GM10248 (cell line): Measurements from ENCODE around the gene CYB5B.

Experiments used
- CTCF ChIA-PET: fragments of 300-600 bp; sonication (Branson Sonifier 250); formaldehyde crosslinking; extraction: SDS; loops from one replicate; lab custom pipeline; 2021; ENCODE audit warnings: antibody characterized with exemption; lab: Yijun Ruan, JAX
- POLR2A ChIA-PET: fragments of 350-650 bp; sonication (Branson Sonifier 250); formaldehyde crosslinking; extraction: SDS; loops from one replicate; lab custom pipeline; 2020; ENCODE audit warnings: antibody characterized with exemption; lab: Yijun Ruan, JAX
- DNase-seq: peaks from one replicate; pipeline ENCODE4 v3.0.0; 2012; ENCODE audit errors: extremely low spot score
- TF ChIP-seq, protein P1 (sequence below): IDR thresholded peaks from 2 replicates; pipeline ENCODE4 v1.5.1; 2012; ENCODE audit warnings: mild to moderate bottlenecking, low read depth; ENCODE audit errors: extremely low read depth, missing control alignments, control extremely low read depth

Gene CYB5B

DNA sequence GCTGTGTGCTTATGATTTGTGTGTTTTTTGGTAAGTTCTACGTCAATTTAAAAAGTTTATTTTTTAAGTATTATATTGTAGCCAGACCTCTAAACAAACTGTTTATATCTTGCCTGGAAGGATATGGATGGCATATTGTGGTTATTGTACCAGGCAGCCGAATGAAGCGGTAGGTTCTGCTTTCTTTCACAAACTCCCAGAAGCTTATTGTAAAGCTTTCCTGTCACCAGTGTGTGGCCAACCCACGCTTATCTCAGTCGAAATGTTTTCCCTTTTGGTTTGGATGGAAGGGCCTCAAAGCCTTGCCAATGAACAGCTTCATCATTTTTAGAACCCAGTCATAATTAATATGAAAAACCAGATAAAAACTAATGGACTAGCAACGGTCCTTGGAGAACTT lies 53.1 kb downstream of the CYB5B start:
- ChIA-PET POLR2A (no interaction called here), CTCF (interaction anchor here (1.0 to 1.9 kb wide), 7 partner anchors 9 to 60 kb away, joined by 3 to 5 read pairs (median 3); no protein-coding TSS in a partner anchor)
- TF ChIP-seq, protein P1, sequence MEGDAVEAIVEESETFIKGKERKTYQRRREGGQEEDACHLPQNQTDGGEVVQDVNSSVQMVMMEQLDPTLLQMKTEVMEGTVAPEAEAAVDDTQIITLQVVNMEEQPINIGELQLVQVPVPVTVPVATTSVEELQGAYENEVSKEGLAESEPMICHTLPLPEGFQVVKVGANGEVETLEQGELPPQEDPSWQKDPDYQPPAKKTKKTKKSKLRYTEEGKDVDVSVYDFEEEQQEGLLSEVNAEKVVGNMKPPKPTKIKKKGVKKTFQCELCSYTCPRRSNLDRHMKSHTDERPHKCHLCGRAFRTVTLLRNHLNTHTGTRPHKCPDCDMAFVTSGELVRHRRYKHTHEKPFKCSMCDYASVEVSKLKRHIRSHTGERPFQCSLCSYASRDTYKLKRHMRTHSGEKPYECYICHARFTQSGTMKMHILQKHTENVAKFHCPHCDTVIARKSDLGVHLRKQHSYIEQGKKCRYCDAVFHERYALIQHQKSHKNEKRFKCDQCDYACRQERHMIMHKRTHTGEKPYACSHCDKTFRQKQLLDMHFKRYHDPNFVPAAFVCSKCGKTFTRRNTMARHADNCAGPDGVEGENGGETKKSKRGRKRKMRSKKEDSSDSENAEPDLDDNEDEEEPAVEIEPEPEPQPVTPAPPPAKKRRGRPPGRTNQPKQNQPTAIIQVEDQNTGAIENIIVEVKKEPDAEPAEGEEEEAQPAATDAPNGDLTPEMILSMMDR = no peak
- no peak for DNase-seq

DNA sequence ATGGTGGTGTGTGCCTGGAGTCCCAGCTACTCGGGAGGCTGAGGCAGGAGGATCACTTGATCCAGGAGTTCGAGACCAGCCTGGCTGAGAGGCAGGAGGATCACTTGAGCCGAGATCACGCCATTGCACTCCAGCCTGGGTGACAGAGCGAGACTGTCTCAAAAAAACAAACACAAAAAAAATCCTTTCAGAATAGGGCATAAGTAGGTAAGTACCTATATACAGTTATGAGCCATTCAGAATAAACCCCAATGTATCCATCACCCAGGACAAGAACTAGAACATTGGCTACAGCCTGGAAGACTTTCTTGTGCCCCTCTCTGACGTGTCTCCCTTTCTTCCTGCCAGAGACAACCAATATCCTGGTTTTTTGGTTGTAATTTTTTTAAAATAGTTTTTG lies 54.3 kb downstream of the CYB5B start:
- ChIA-PET CTCF (interaction anchor here (1.0 to 1.3 kb wide), 2 partner anchors 34 to 62 kb away, joined by 3 read pairs; no protein-coding TSS in a partner anchor), POLR2A (no interaction called here)
- no peak for DNase-seq
- TF ChIP-seq, protein P1 = no peak

DNA sequence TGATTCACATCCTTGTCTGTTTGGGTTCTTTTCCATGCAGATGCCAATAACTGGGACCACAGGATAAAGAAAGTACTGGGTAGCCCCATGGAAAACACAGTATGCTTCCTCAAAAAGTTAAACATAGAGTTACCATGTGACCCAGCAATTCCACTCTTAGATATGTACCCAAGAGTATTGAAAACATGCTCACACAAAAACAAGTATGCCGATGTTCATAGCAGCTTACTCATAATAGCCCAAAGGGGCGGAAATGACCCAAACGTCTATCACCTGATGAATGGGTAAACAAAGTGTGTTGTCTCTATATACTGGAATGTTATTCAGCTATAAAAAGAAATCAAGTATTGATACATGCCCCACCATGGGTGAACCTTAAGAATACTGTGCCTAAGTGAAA lies 55.4 kb downstream of the CYB5B start:
- ChIA-PET POLR2A (no interaction called here), CTCF (interaction anchor here (1.1 kb wide), 1 partner anchor 15 kb away, joined by 3 read pairs; no protein-coding TSS in a partner anchor)
- TF ChIP-seq, protein P1 = no peak

DNA sequence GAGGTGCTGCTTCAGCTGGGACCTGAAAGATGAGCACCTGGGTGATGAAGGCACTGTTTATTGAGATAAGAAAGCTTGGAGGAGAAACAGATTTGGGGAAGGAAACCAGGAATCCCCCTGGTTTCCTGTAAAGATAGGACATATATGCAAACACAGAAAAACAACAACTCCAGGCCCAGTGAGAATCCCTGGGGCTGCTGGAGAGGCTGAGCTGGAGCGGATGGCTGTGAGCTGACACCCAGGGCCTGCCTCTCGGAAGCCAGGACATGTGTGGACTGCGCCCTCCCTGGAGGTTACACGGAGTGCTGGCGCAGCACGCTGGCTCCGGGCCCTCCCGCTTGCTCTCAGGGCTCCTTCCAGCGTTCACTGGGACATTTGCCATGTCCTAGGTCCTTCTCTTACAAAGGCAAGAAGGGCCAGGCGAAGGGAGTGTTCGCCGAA lies 57.5 kb downstream of the CYB5B start:
- TF ChIP-seq, protein P1 = no peak
- ChIA-PET CTCF (no interaction called here), POLR2A (no interaction called here)
- DNase-seq = no peak

More for the DNA sequence above, 55.4 kb downstream of the CYB5B start:
- DNase-seq = no peak

DNA sequence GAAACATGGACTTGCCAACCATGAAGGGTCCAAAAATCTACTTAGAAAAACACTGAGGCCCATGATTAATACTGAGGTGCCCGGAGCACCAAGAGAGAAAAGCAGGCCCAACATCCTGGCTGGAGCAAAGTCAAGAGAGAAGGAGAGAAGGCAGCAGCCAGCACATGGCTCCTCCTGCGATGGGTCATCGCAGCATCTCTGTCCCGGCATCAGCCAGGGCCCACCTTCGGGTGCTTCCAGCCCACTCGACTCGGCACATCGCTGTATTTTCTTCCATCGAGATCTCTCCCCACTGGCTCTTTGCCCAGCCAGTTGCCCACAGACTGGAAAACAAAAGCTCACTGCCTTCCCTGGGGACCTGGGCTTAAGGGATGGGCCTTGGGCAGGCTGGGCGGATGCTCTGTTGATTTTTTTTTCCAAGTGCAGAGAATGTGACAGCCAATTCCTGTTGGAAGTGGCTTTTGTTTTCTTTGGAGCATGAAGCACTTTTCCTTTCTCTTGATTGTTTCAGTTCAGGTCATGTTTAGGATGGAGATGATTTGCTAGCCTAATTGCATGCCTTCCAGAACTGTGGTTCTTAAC lies 58.1 kb downstream of the CYB5B start:
- DNase-seq = no peak
- POLR2A ChIA-PET = no interaction called here
- TF ChIP-seq, protein P1 = no peak
- CTCF ChIA-PET = interaction anchor here (1.2 kb wide), 1 partner anchor 314 kb away, joined by 3 read pairs; no protein-coding TSS in a partner anchor

DNA sequence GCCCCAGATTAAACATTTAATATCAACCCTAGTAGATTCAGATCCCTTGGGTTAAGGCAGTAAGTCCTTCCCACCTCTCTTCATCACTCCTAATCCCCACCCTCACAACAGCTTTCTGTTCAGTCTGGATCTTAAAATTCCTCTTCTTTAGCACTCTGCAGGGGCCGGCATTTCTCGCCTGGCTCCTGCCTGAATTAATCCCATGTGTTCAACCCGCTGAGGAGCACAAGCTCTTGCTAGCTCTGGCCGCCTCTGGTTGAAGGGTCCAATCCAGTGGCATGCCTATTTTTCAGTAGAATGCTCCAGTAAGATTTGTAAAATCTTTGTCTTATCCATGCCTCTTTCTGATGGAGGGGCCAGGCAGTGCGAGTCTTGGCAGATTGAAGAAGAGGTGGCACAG lies 59.2 kb downstream of the CYB5B start:
- DNase-seq = no peak
- POLR2A ChIA-PET = no interaction called here
- TF ChIP-seq, protein P1 = no peak
- CTCF ChIA-PET = interaction anchor here (0.7 to 2.0 kb wide), 3 partner anchors 17 to 313 kb away, joined by 3 to 4 read pairs (median 3); no protein-coding TSS in a partner anchor
